22Rv1 (cell line): ENCODE data around the gene EDIL3.

Experiments
- ZFX ChIP-seq: fragments of 450-650 bp; IDR thresholded peaks from 2 replicates; pipeline ENCODE4 v1.6.1; 2017; ENCODE audit warnings: antibody characterized with exemption, borderline replicate concordance
- TF ChIP-seq, protein P1 (sequence below): fragments of 450-650 bp; IDR thresholded peaks from 2 replicates; pipeline ENCODE4 v1.5.1; 2017; ENCODE audit warnings: mild to moderate bottlenecking

- TF ChIP-seq ZFX: no peak
- TF ChIP-seq, protein P1, sequence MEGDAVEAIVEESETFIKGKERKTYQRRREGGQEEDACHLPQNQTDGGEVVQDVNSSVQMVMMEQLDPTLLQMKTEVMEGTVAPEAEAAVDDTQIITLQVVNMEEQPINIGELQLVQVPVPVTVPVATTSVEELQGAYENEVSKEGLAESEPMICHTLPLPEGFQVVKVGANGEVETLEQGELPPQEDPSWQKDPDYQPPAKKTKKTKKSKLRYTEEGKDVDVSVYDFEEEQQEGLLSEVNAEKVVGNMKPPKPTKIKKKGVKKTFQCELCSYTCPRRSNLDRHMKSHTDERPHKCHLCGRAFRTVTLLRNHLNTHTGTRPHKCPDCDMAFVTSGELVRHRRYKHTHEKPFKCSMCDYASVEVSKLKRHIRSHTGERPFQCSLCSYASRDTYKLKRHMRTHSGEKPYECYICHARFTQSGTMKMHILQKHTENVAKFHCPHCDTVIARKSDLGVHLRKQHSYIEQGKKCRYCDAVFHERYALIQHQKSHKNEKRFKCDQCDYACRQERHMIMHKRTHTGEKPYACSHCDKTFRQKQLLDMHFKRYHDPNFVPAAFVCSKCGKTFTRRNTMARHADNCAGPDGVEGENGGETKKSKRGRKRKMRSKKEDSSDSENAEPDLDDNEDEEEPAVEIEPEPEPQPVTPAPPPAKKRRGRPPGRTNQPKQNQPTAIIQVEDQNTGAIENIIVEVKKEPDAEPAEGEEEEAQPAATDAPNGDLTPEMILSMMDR: no peak
Measured at GRCh38 chr5:83924171-83924570, 460.5 kb downstream of the EDIL3 start.
